22Rv1 (cell line): ENCODE results near the gene GLYATL3.

Experiments used
- CTCF ChIP-seq: fragments of 450-650 bp; IDR thresholded peaks from 2 replicates; pipeline ENCODE4 v1.5.1; 2017; ENCODE audit warnings: mild to moderate bottlenecking
- ZFX ChIP-seq: fragments of 450-650 bp; IDR thresholded peaks from 2 replicates; pipeline ENCODE4 v1.6.1; 2017; ENCODE audit warnings: antibody characterized with exemption, borderline replicate concordance

- TF ChIP-seq CTCF (no peak), ZFX (no peak)
Measured at GRCh38 chr6:49535795-49536194, 36.1 kb downstream of the GLYATL3 start.
